NCI-H1694 (cell line): ENCODE measurements around the gene SMCHD1.

ENCODE experiments used
- DNase-seq: peaks from one replicate; lab custom pipeline; 2025; lab: John Stamatoyannopoulos, UW

The SMCHD1 gene

GRCh38 chr18:2655178-2655953 lies at the start of gene SMCHD1:
TSS of gene SMCHD1 (plus strand) at chr18:2655726. CDS start at chr18:2656076, 350 bp downstream.
- peak; percentile 22 for DNase-seq

GRCh38 chr18:2606335-2606734 lies 49.2 kb upstream of the SMCHD1 start:
- DNase-seq: no peak

DNA sequence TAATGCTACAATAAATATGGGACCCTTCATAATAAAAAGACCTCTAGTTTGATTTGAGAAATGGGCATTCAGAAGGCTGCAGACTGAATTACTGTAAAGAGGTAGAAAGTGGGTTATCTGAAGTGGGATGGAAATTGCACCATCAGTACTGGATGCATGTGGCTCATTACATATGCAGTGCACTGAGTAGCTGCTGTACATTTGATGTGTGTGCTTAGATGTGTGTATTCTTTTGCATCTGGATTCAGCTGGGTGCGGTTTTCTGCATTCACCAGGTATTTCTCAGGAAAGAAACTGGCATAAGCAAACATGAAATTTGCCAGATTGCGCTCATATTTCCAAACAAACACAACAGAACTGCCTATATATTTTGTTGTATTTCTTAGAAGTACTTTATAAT lies 45.9 kb upstream of the SMCHD1 start:
- no peak for DNase-seq

GRCh38 chr18:2610549-2610948 lies 45.0 kb upstream of the SMCHD1 start:
- no peak for DNase-seq

- DNase-seq: no peak
Measured at GRCh38 chr18:2612996-2613395, 42.5 kb upstream of the SMCHD1 start.

DNA sequence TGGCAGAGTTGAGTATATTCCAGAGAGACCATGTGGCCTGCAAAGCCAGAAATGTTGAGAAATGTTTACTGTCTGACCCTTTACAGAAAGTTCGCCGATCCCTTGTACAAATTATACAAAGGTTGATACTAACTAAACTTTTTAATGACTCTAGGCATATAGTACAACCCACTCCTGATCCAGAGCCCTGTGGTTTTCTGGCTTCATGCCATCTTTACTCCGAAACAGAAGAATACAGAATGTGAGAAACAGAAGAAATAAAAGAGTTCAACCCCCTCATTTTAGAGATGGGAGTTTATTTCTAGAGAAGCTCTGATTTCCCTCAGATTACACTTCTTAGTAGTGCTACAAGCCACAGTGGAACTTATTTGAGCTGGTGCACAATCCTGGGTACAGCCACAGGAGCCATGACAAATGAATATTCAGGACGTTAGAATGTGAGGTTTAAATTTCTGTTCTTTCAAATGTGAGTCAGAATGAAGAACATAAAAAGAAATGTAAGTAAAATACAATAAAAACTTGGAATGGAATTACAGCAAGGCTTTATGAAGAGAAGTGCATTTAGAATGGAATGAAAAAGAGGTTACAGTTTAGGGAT lies 38.0 kb upstream of the SMCHD1 start:
- DNase-seq: no peak

DNA sequence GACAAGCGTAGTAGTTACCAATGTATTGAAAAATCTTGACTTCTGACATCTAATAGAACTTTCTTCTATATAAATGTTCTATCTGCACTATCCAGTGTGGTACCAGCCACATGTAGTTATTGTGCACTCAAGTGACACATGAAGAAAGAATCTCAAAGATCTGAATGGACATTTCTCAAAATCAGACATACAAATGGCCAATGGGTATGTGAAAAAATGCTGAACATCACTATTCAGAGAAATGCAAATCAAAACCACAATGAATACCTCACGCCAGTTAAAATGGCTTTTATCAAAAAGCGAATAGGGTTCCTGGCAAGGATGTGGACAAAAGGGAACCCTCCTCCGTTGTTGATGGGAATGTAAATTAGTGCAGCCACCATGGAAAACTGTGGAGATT lies 37.5 kb upstream of the SMCHD1 start:
- DNase-seq: no peak

- DNase-seq: no peak
Measured at GRCh38 chr18:2625217-2625616, 30.3 kb upstream of the SMCHD1 start.

DNA sequence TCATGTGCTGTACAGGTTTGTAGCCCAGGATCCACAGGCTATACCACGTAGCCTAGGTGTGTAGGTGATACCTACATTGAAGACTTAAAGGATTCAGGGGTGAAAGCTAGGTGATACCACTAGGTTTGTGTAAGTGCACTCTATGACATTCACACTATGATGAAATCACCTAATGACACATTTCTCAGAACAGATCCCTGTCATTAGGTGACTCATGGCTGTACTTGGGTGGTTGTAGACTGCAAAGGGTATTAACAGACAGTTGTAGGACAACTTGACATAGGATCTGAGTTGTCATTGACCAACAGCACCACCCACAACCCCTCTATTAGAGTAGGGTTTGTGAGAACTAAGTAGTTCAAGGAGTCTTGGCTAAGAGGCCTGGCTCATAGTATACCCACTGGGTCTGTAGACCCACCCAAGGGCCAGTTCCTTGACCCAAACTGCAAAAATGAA lies 27.7 kb upstream of the SMCHD1 start:
- DNase-seq: no peak

DNA sequence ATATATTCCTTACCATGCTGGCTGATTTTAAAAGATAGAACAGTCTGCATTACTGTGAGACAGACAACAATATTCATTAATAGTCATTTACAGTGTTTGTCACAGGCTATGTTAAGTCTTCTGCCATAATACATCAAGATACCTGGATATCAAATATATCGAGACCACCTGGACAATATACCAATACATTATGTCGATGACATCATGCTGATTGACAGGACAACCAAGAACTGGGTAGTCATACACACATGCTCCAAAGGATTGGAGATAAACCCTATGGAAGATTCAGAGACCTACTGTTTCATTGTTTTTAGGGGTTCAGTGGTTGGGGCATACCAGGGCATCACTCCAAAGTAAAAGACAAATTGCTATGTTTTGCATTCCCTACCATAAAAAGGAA lies 26.5 kb upstream of the SMCHD1 start:
- DNase-seq: no peak

- DNase-seq: no peak
Measured at GRCh38 chr18:2635586-2635985, 19.9 kb upstream of the SMCHD1 start.

DNA sequence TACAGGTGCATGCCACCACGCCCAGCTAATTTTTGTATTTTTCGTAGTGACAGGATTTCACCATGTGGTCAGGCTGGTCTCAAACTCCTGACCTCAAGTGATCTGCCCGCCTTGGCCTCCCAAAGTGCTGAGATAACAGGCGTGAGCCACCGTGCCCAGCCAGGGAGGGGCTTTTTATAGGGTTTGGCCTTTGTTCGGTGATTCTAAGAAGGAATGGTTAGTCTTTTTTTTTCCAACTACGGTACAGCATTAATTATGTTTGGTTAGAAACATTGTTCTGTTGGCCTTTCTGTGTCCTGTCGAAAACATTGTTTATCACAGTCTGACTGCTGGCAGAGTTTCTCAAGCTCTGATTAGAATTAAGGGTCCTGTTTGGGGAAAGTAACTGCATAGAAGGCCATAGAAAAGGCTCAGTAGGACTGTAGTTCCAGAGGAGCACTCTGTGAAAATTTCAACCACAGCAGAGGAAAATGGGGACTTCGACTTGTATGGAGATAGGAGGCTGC lies 19.3 kb upstream of the SMCHD1 start:
- no peak for DNase-seq

DNA sequence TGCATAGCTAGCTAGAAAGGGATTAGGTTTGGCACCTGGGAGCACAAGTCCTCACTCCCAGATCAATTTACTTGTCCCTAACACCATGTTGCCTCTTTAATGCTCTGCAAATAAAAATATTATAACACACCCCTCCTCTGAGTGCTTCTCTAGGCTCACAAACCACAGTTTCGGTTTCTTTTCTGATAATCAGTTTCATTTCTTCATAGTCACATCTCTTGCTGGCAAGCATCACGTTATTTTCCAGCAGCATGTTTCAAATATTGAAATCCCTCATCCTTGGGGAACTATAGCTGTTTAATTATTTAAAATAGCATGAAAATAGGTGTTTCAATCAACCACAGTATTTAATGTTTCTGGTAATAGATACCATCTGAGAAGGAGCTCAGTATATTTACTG lies 13.9 kb upstream of the SMCHD1 start:
- DNase-seq: no peak

GRCh38 chr18:2642771-2643170 lies 12.8 kb upstream of the SMCHD1 start:
- no peak for DNase-seq

- DNase-seq: no peak
Measured at GRCh38 chr18:2644535-2644934, 11.0 kb upstream of the SMCHD1 start.

GRCh38 chr18:2651981-2652380 lies 3.5 kb upstream of the SMCHD1 start:
- DNase-seq: no peak

DNA sequence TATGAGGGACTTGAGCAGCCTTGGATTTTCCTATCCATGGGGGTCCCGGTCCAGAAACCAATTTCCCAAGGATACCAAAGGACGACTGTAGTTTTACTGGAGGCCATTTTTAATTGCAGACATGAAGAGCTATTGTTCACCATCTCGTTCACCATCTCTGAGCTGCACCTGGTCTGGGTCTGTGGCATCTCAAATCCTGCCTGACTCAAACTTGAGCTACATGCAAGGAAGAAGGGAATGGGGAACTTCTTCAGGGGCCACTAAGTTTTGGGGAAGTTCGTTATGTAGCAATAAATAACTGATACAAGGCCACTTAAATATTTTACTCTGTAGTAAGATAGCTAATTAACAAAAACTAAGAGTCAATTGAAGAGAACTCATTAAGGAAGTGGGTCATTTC lies 2.1 kb upstream of the SMCHD1 start:
- DNase-seq: no peak

GRCh38 chr18:2654169-2654927 lies 1.2 kb upstream of the SMCHD1 start:
- DNase-seq: no peak

- no peak for DNase-seq
Measured at GRCh38 chr18:2654928-2655177, 673 bp upstream of the SMCHD1 start.

DNA sequence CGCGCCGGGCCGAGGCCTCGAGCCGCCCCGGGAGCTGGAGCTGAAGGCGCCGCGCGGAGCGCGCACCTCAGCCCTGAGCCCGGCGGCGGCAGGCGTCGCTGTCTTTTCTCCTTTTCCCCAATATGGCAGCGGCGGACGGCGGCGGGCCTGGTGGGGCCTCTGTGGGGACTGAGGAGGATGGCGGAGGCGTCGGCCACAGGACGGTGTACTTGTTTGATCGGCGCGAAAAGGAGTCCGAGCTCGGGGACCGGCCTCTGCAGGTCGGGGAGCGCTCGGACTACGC lies 369 bp downstream of the SMCHD1 start:
- no peak for DNase-seq

DNA sequence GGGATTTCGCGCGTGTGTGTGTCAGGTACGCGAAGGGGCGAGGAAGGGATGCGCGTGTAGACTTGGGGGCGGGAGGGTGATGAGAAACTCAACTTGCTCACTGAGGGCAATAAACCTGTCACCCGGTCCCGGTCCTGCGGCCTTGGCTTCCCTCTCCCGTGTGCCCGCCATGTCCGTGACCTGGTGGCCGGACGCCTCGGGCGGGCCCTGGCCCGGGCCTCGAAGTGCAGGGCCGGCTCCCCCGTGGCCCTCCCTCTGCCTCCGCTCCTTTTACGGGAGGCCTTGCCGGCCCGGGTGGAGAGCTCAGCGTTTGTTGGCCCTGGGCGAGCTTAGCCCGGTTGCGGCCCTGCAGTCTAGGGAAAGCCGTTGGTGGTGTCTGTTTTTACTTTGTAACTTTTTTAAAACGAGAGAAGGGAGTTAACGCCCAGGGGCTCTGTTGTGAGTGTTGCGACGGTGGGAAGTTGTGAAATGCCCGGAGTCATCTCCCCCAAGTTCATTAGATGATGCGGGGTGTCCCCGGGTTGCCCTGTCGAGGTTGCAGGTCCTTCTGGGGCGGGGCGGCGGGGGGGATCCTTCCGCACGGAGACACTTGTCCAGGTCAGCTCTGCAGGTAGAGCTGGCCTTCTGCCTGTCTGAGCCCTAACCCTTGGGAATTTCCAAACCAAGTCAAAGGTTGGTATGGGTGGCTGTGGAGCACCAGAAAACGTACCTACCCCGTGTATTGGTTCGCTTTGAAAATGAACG lies 883 bp downstream of the SMCHD1 start:
- DNase-seq: no peak

DNA sequence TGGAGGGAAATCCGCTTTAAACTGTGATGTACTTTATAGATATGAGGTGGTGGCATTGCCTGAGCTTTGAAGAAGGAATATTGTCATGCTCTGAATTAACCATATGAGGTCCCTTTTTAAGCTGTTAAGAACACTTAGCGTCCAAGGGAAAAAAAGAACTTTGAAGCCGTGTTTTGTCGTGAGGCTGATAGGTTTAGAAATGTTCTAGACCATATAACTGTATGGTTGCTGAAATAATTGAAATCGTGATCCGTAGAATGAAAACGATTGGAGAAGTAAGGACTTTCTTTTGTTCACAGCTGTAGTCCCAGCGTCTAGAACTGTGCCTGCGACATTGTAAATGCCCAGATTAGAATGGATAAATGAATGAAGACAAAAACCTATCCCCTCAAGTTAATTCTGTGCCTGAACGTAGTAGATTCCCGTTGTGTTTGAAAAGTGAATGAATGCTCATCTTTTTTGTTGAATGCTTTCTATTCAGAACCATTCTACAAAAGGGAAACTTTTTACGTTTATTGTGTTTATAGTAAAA lies 1.5 kb downstream of the SMCHD1 start:
- DNase-seq: no peak
